Measurements from ENCODE around the gene ATM.
"Not testable (repeated sequence)": the region's sequence is repeated elsewhere in the genome, so short reads cannot be mapped to it uniquely, and the experiment has no call there.

The ATM gene

GRCh38 chr11:108220721-108221336 is 2.0 kb upstream of the ATM start:
- no peak for DNase-seq (ENCODE audit: low spot score)

DNA sequence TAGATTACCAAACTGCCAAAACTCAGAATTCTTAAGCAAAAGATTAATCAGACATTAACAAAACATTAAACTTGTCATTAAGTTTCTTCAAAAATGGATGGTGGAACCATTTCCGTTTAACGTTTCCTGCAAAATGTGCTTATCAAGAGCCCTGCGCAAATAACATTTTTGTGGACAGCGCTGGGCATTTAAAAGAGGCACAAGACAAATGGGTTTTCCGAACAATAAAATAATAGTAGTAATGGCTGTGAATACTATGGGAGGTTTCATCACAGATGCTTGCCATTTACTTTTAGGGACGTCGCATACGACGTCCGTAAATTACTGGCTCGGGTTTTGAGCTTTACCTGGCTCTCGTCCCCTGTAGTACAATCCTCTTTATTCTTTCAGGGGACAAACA is 1.5 kb upstream of the ATM start:
- DNase-seq (ENCODE audit: low spot score): no peak

DNA sequence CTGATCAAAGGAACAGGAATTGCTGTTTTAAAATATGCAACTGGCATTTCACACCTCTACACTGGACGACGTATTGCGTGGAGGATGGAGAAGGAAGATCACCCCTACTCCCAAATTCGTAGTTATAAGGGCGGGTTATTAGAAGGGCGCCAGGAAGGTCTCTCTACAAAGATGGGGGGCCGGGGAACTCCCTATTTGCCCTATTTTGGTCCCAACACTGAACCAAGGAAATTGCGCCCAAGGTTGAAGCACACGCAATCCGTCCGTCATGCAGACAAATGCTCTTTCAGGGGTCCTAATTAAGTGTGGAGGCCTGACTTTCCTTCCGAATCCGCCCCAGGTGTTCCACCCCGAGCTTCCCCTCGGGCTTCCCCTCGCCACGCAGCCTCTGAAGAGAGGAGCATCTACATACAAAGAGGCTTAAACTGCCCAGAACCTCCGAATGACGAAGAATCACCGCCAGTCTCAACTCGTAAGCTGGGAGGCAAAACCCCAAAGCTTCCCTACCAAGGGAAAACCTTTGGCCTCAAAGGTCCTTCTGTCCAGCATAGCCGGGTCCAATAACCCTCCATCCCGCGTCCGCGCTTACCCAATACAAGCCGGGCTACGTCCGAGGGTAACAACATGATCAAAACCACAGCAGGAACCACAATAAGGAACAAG is 825 bp upstream of the ATM start:
- DNase-seq (ENCODE audit: low spot score): no peak

- DNase-seq (ENCODE audit: low spot score): no peak
Measured at GRCh38 chr11:108223348-108224149, 682 bp downstream of the ATM start.

GRCh38 chr11:108224366-108224765 is 1.5 kb downstream of the ATM start:
- no peak for DNase-seq (ENCODE audit: low spot score)

- no peak for DNase-seq (ENCODE audit: low spot score)
Measured at GRCh38 chr11:108224911-108225786, 2.3 kb downstream of the ATM start.

- no peak for DNase-seq (ENCODE audit: low spot score)
Measured at GRCh38 chr11:108226036-108226435, 3.2 kb downstream of the ATM start.

DNA sequence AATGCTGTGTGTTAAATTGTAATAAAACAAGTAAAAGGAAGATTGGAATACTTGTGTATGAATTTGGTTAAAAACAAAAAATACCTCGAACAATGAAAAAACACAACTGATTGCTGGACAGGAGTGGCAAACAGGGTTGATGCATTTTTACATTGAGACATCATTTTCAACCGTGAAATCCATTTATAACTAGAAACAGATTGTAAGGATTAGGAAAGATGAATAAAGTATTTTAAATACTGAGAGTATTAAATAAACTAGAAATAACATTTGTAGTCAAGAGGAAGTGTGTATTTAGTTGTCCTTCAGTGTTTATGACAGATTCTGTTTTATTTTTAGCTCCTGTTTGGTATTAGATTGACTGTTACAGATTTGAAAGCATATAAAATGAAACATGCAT is 5.4 kb downstream of the ATM start:
- DNase-seq (ENCODE audit: low spot score): no peak

GRCh38 chr11:108233277-108233945 is 10.5 kb downstream of the ATM start:
- no peak for DNase-seq (ENCODE audit: low spot score)

DNA sequence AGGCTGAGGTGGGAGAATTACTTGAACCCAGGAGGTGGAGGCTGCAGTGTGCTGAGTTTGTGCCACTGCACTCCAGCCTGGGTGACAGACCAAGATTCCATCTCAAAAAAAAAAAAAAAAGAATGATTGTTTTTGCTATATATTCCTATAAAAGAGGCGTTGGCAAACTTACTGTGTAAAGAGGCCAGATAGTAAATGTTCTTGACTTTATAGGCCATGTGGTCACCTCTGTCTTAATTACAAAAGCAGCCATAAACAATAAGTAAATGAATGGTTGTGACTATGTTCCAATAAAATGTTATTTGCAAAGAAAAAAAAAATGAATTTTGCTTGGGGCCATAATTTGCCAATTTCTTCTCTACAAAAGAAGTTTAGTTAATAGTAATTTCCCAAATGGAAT is 12.3 kb downstream of the ATM start:
- DNase-seq (ENCODE audit: low spot score): no peak

GRCh38 chr11:108235633-108236032 is 12.8 kb downstream of the ATM start:
- DNase-seq (ENCODE audit: low spot score): no peak

DNA sequence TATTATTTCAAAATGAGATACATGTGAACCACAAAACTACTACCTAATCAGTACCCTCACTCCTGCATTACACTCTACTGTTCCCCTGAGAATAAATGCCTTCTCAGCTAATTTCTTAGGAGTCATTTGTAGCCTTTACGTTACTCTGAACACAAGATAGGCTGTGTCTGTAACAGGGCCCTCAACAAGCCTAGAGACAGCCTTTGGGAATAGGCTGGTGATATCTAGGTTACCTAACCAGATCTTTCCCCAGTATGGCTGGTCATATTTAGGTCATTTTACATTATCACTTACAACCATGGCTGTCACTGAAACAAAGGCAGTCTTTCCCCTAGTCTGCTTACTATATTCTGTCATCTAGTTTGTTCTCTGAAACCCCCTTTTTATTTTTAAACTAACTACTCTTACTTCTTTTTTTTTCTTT is 14.2 kb downstream of the ATM start:
- no peak for DNase-seq (ENCODE audit: low spot score)

DNA sequence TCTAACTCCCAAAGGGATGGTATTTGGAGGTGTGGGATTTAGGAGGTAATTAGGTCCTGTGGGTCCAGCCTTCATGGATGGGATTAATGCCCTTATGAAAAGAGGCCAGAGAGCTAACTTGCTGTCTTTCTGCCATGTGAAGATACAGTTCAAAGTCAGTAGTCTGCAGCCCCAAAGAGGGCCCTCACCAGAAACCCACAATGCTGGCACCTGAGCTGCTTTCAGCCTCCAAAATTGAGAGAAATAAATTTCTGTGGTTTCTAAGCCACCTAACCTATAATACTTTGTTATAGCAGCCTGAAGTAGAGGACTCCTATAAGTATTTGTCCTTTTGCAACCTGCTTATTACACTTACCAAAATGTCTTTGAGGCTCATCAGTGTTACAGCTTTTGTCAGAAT is 16.2 kb downstream of the ATM start:
- no peak for DNase-seq (ENCODE audit: low spot score)

DNA sequence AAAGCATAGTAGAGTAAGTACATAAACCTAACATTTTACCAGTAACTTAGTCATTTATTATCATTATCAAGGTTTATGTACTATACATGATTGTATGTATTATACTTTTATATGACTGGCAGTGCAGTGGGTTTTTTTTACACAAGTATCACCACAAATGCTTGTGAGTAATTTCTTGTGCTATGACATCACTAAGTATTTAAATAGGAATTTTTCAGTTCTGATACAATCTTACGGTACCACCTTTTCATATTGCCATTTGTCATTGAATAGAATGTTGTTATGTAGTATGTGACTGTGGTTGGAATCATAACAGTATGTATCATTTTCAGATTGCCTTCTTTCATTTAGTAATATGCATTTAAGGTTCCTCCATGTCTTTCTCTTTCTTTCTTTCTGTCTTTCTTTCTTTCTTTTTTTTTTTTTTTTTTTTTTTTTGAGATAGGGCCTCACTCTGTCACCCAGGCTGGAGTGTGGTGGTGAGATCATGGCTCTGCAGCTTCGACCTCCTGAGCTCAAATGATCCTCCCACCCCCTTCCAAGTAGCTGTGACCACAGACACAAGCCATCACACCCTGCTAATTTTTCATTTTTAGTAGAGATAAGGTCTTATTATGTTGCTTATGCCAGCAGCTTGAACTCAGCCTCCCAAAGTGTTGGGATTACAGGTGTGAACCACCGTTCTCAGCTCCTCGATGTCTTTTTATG is 18.6 kb downstream of the ATM start:
- DNase-seq (ENCODE audit: low spot score): no peak

DNA sequence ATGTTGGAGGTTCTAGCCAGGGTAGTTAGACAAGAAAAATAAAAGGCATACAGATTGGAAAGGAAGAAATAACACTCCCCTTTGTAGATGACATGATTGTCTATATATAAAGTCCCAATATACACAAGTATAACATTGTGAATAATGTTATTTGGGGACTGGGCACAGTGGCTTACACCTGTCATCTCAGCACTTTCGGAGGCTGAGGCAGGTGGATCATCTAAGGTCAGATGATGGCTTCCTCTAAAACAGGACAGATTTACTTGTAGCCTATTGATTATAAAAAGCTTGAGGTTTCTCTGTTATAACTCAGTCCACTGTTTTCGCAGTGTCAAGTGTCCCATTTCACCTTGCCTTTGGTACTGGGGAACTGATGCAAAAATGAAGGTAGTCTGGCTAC is 19.6 kb downstream of the ATM start:
- no peak for DNase-seq (ENCODE audit: low spot score)

DNA sequence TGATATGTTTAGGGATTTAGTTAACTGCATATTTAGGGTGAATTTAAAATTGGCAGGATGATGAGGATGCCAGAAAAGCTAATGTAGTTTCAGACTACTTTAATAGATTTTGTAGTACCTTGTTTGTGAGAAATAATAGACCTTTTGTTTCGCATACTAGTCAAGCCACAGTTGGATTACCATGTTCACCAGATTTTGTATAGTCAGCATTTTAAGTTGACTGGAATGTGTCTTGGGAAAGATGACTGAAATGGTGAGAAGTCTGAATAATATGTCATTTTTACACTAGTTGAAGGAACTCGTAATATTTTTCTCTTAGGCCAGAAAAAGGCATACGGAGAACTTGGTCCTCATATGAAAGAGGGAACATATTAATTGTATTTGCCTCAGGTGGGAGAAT is 23.4 kb downstream of the ATM start:
- no peak for DNase-seq (ENCODE audit: low spot score)

DNA sequence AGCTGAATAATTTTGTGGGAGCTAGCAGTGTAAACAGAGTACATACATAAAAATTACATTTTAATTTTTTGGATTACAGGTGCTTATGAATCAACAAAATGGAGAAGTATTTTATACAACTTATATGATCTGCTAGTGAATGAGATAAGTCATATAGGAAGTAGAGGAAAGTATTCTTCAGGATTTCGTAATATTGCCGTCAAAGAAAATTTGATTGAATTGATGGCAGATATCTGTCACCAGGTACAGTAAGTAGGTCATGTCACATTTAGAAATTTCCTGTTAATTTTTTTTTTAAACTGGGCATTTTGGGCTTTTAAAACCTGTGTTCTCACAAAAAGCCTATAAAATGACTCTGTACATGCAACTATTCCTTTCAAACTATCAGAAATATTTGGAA is 24.0 kb downstream of the ATM start:
- no peak for DNase-seq (ENCODE audit: low spot score)

DNA sequence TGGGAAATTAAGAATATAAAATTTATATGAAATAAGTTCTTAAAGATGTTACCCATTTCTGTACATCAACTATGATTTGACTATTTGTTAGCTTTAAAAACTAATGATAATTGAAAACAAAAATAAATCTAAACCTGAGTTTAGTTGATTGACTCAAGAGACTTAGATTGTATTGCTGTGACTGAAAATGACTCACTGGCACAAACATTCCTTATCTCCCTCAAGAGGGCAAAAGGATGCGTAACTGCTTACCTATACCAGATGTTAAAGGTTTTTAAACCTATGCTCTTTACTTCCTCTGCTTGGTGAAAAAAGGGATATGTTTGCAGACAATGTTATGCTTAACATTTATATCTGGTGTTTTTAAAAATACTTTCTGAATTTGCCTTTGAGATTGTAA is 30.3 kb downstream of the ATM start:
- DNase-seq (ENCODE audit: low spot score): no peak

DNA sequence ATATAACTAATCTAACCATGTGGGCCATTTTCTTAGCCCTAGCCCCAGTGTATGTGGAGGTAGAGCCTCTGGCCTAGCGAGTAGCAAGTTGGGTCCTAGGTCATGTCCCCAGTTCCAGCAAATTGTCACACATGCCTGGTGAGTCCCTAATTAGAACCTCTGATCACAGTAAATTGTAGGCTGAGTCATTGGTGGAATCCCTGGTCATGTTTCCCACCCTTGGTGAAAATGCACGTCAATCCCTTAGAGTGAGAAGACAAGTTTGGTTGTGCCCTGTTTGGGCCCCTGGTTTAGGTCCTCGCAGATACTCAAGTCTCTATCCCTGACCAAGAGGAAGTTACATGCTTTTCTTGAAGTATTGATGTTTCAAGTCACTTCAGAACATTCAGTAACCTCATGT is 46.7 kb downstream of the ATM start:
- DNase-seq (ENCODE audit: low spot score): no peak

GRCh38 chr11:108276985-108277616 is 54.2 kb downstream of the ATM start:
- DNase-seq (ENCODE audit: low spot score): not testable (repeated sequence)

- DNase-seq (ENCODE audit: low spot score): peak; percentile 55
Measured at GRCh38 chr11:108278546-108278945, 55.7 kb downstream of the ATM start.

Data from COLO829 (cell line).